Measurements from ENCODE around the gene PAQR8.

PAQR8 gene

DNA sequence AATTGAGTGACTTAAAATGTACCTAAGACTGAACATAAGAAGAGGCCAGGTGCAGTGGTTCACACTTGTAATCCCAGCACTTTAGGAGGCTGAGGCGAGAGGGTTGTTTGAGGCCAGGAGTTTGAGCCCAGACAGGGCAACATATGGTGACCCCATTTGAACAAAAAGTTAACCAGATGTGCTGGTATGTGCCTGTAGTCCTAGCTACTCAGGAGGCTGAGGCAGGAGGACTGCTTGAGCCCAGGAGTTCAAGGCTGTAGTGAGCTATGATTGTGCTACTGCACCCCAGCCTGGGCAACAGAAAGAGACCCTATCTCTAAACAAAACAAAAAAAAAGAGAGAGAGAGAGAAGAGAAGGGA is 10.1 kb upstream of the PAQR8 start:
- no peak for DNase-seq

DNA sequence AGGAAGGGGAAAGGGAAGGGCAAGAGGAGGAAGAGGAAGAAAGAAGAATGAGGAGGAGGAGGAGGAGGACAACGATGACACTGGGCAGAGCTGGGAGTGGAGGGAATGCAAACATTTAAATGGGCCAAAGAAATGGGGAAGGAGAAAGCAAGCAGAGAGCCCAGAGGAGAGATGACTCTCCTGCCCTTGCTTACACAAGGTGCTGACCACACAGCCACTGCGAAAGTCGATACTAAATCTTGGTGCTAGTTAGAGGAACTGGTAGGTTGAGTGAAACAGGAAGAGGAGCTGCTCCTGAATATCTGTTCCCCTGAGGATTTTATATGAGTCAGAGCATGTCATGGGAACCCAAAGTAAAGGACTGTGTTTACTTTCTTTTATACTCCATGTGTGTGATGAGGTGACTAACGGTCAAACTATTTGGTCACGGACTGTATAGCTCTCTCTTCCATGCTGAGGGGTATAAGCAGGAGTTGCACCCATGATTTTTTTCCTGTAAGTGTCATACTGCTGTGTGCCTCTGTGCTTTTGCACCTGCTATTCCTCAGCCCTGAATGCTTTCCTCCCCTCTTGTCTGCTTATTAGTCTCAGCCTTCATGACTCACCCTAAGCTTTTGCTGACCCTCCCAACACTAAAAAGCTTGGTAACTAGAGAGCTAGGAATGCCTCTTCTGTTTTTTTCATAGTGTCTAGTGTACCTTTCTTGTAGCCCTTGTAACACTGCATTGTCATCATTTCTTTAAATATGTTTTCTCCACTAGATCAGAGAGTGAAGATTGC is 9.5 kb upstream of the PAQR8 start:
- peak; percentile 93 for DNase-seq

GRCh38 chr6:52356017-52356416 is 5.9 kb upstream of the PAQR8 start:
- DNase-seq: no peak

- DNase-seq: peak; percentile 47
Measured at GRCh38 chr6:52359403-52359802, 2.5 kb upstream of the PAQR8 start.

DNA sequence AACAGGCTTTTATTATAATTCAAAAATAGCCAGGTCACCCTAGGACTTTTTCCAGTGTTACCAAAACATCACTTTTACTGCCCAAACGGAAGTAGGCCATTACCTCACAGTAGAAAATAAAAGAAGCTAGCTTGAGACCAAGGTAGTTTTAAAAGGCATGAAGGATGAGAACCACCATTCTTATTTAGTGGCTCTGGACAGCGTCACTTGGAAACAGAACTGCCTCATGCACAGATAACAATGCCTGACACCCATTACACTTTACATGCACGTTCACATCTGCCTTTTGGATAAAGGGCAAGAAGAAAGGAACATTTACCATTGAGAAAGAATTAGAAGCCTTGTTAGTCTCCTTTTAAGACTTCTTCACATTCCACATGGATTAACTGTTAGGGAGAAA is 1.9 kb upstream of the PAQR8 start:
- no peak for DNase-seq

DNA sequence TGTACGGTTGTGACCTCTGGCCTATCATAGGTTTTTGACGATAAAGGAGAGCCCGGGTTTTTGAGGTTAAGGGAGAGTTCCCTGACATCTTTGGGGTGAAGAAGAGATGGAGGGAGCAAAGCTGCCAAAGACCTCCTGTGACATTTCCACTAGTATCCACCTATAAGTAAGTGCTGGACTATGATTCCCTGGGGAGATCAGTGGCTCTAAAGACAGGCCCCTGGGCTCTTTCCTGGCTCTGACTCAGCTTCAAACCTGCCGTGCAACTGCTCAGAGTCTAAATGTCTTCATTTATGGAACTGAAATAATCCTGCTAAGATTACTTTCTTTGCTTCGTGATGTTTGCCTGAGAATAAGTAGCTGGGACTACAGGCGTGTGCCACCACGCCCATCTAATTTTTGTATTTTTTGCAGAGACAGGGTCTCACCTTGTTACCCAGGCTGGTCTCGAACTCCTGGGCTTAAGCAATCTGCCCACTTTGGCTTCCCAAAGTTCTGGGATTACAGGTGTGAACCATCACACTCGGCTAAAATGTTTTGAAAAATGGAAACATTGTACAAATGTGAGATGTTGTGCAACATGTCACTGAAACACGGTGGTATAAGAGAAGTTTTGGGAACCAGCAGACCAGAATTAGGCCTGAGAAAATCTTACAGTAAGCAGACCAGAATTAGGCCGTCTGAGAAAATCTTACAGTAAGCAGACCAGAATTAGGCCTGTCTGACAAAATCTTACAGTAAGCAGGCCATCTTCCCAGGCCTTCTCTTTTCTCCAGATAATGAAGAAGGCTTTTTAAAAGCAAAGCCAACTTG is 1.1 kb upstream of the PAQR8 start:
- DNase-seq: no peak

- peak; percentile 83 for DNase-seq
Measured at GRCh38 chr6:52361414-52361944, 472 bp upstream of the PAQR8 start.

GRCh38 chr6:52362443-52363227 is 684 bp downstream of the PAQR8 start:
- DNase-seq: peak; percentile 54

DNA sequence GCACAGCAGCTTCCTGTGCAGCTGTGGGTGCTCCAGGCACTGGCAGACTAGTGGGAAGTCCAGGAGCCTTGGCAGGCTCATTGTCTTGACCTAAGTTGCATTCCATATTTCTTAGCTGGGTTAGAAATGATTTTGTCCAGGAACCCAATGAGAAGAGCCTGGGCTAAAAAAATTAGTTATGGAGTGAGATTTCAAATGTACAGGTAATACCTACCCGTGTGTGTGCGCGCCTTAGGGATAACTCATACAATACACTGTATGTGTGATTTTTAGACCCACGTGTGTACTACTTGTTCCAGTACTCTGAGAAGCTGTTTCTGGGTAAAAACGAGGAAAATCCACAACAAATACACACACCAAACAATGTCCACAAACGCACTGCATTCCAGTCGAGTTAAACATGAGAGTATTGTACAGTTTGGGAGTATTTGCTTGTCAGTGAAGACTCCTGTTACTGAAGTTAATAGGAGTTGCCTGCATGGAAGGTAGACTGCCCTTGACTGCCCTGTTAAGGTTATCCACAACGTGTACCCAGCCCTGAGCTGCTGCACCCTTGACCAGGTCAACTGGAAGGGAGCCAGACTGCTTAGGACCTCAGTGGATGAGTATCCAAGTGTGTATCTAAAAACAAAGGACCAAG is 1.4 kb downstream of the PAQR8 start:
- DNase-seq: no peak

- no peak for DNase-seq
Measured at GRCh38 chr6:52364480-52365166, 2.7 kb downstream of the PAQR8 start.

- no peak for DNase-seq
Measured at GRCh38 chr6:52365317-52365716, 3.4 kb downstream of the PAQR8 start.

- no peak for DNase-seq
Measured at GRCh38 chr6:52365866-52366540, 4.1 kb downstream of the PAQR8 start.

DNA sequence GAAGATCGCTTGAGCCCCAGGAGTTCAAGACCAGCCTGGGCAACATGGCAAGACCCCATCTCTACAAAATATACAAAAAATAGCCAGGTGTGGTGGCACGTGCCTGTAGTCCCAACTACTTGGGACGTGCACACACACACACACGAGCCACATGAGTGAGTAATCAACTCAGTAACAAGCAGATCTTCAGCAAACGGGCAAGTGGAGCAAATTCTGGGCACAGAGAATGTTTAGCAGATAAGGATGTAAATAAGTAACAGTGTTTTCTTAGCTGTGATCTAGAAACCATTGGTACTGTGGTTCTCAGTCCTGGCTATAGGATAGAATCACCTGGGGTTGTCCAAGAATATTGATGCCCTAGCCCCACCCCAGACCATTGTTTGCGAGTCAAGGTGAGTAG is 6.1 kb downstream of the PAQR8 start:
- DNase-seq: no peak

- no peak for DNase-seq
Measured at GRCh38 chr6:52369234-52369633, 7.3 kb downstream of the PAQR8 start.

- no peak for DNase-seq
Measured at GRCh38 chr6:52371656-52372191, 9.8 kb downstream of the PAQR8 start.

DNA sequence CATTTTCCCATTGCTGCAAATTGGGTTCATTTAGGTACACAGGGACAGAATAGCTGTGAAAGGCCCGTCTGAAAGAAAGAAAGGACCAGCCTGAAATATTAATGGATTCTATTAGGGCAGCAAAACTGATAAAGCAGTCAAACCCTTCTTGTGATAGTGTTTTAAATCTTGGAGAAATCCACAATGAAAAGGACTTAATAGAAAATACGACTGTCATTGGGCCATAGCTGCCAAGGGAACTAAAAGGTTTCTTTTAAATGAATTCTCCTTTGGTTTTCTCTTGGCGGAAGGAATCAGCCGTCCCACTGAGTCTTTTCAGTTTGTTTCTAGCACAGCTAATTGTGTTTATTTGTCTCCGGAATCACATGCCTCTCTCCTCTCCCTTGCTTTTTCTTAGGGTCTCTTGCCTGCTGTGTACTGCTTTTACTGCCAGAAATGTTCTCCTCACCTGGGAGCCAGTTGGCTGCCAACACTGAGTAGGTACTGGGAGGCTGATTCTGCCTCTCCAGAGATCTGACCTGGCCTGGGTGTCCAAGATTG is 11.3 kb downstream of the PAQR8 start:
- no peak for DNase-seq

DNA sequence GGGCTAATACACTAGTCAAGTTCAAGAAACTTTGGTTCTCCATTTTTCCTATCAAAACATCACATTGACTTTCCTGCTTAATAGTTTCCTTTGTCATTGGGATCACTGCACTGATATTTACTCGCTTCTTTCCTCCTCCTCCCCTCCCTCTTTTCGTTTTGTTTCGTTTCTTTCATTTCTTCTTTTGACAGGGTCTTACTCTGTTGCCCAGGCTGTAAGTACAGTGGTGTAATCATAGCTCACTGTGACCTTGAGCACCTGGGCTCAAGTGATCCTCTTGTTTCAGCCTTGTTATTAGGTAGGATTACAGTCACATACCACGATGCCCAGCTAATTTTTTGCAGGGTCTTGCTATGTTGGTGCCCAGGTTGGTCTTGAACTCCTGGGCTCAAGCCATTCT is 12.3 kb downstream of the PAQR8 start:
- DNase-seq: no peak

DNA sequence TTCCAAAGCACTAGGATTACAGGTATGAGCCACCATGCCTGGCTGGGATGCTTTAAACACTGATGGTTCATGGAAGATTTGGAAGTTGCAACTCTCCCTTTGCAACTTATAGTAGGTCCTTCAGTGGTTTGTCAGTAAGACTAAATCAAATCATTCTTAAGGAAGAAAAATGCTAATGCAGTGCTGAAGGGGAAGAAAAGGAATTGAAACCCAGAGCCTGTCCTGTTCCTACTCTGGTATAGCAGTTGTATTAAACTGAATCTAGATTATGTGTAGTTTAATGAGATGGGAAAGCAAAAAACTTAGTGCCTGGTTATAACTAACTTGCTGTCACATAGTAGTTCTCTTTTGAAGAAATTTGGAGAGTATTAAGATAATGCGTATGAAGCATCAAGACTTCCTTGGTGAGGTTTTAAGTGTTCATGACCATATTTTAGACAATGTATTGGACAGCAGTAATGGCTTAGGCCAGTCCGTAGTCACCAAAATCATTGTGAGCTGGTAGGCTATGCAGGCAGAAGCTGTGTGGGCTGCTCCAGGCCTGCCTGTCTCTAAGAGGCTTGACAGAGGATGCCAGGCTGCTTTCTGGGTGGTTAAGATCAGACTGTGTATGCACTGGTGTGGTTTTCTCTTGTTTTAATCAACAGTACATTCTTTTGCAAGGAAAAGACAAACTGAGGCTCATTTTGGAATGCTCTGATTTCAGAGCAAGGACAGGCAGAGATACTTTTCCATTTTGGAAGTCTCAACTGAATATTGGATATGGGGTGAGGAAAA is 14.0 kb downstream of the PAQR8 start:
- DNase-seq: peak; percentile 51

GRCh38 chr6:52376763-52377162 is 14.8 kb downstream of the PAQR8 start:
- DNase-seq: peak; percentile 50

DNA sequence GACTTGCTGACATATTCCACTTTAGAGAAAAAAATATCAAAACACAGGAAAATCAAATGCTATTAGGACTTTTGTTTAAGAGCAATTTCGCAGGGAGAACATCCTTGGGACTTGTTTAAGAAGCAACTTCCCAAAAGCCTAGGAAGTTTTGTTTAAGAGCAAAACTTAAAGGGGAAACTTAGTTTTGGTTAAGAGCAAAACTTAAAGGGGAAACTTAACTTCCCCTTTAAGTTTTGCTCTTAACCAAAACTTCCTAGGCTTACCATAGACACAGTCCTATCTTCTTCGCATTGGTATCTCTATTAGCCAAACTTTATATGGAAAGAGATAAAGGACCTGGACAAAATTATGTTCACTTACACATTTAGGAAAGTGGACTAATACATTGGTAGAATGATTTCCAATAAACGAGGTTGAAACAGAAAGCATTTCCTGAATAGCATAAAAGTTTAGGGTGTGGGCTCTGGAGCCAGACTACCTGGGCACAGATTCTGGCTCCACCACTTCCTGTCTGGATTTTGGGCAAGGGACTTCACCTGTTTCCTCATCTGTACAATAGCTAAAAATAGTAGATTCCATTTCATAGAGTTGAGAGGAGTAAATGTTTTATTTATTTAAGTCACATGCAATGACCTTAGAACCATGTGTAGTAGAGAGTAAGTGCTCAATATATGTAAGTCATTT is 15.7 kb downstream of the PAQR8 start:
- DNase-seq: peak; percentile 67
